Stomach (tissue), 9 donors: ENCODE data around the gene FGF12. TPM values are rescaled to one million over a fixed set of nuclear protein-coding genes. Genes with fewer than 3 reads are reported as not detected.

ENCODE experiments used
- DNase-seq, 2 donors: peaks; one replicate each; pipeline versions ENCODE4 v3.0.0 to v3.0.0-alpha.2; 2013 to 2019
- H3K27ac ChIP-seq, 5 donors: fragments of 200-600 bp in 4 of 5; sonication (generic) in 4 of 5; one replicate each; pipeline ENCODE4 v1.5.1; 2013 to 2019; ENCODE audit warnings: mild to moderate bottlenecking in 1 of 5, moderate library complexity in 1 of 5
- H3K27me3 ChIP-seq, 3 donors: fragments of 200-600 bp; sonication (generic); one replicate each; pipeline ENCODE4 v1.5.1; 2017 to 2019; ENCODE audit warnings: mixed run types in 1 of 3
- H3K36me3 ChIP-seq, 4 donors: fragments of 200-600 bp; sonication (generic); 1 replicate in 3 of 4; 2 replicates in 1 of 4; pipeline ENCODE4 v1.5.1; 2016 to 2019
- H3K4me1 ChIP-seq, 4 donors: fragments of 200-600 bp; sonication (generic); one replicate each; pipeline ENCODE4 v1.5.1; 2016 to 2019
- H3K4me3 ChIP-seq, 4 donors: fragments of 200-600 bp; sonication (generic) in 3 of 4; one replicate each; pipeline ENCODE4 v1.5.1; 2016 to 2019; ENCODE audit warnings: mild to moderate bottlenecking in 1 of 4
- H3K9me3 ChIP-seq, 4 donors: fragments of 200-600 bp; sonication (generic); one replicate each; pipeline ENCODE4 v1.5.1; 2016 to 2019
- CTCF ChIP-seq, 7 experiments: fragments of 450-650 bp in 4 of 7; fragments of 200-600 bp in 3 of 7; sonication (generic) in 3 of 7; IDR thresholded peaks; one replicate each; pipeline ENCODE4 v1.5.1; 2016 to 2019; ENCODE audit warnings: antibody characterized with exemption in 7 of 7, control low read depth in 2 of 7, mild to moderate bottlenecking in 1 of 7
- EP300 ChIP-seq: sonication (generic); formaldehyde crosslinking; IDR thresholded peaks from one replicate; pipeline ENCODE4 v1.6.1; 2017; ENCODE audit warnings: antibody characterized with exemption
- POLR2A ChIP-seq, 4 donors: fragments of 450-650 bp; IDR thresholded peaks; one replicate each; pipeline ENCODE4 v1.6.1; 2016; ENCODE audit warnings: antibody characterized with exemption in 4 of 4, control low read depth in 2 of 4, mild to moderate bottlenecking in 1 of 4, moderate library complexity in 1 of 4
- POLR2AphosphoS5 ChIP-seq, 3 donors: sonication (generic); formaldehyde crosslinking; IDR thresholded peaks; one replicate each; pipeline ENCODE4 v1.6.1; 2016; ENCODE audit warnings: antibody characterized with exemption in 3 of 3
- WGBS, 5 donors: extraction: QIAGEN DNeasy Blood & Tissue Kit in 3 of 5; methylation state at CpG; one replicate each; pipeline versions ENCODE4 v1.1.5 to v1.1.7; 2013 to 2018; 5-methylcytosine and 5-hydroxymethylcytosine counted together
- intact Hi-C: fragments of 100-400 bp; cut with DNase I; formaldehyde crosslinking; loops from one replicate; pipeline ENCODE4 v1.15.1; 2023; ENCODE audit warnings: low total_unique reads
- polyA plus RNA-seq, 3 donors: library from polyadenylated mRNA; stranded (reverse); fragments of 200-250 nt; gene quantifications; one replicate each; pipeline ENCODE4 v1.2.3, GENCODE V29; 2013
- total RNA-seq, 5 donors: library from RNA; depleted of rRNA; stranded (reverse); fragments of >200 nt; gene quantifications; one replicate each; pipeline versions ENCODE4 v1.1.0 to v1.2.3, GENCODE V29; 2014 to 2016
- donor health status: healthy with polysubstance abuse.
- donor health status: Bipolar disorder and iron deficiency.
- donor health status: healthy.

The FGF12 gene
- total and polyA plus RNA-seq, 8 donors = 0.45 to 5.0 (median 0.88) TPM; not detected in 1

DNA sequence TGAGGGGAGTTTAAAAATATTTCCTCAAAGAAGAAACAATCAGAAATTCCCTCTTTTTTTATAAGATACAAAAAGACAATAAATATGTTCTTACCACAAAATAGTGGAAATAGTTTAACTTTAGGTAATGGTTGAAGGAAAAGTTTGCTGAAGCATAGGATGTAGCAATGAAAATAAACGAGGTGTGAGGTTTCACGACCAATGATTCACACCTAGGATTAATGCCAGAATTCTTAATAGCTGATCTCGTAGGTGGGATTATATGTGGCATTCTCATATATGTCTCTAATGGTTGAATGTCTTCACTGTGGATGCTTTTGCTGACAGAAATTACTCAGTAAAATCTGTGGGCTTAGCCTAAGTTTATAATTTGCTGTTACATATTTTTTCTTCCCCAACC lies 467.7 kb downstream of the FGF12 start:
- H3K4me3 ChIP-seq = no peak overlapping the region
- no peak overlapping the region for H3K27ac ChIP-seq
- H3K36me3 ChIP-seq = no peaks in the 10 kb centered on the region
- no peaks in the 10 kb centered on the region for H3K9me3 ChIP-seq
- H3K27me3 ChIP-seq = no peaks in the 10 kb centered on the region
- WGBS, 5 donors = 61 to 76% (median 72%) methylated on average over 3 of the region's 3 CpGs
- DNase-seq = no peak
- no peaks in the 10 kb centered on the region for H3K4me1 ChIP-seq
- intact Hi-C loops = no loop called here
- no peak for TF ChIP-seq POLR2A (IDR thresholded peaks at IDR 0.05)
- TF ChIP-seq CTCF (IDR thresholded peaks at IDR 0.05) = no peak
- no peak for TF ChIP-seq POLR2AphosphoS5 (IDR thresholded peaks at IDR 0.05)
- TF ChIP-seq EP300 = no peak

DNA sequence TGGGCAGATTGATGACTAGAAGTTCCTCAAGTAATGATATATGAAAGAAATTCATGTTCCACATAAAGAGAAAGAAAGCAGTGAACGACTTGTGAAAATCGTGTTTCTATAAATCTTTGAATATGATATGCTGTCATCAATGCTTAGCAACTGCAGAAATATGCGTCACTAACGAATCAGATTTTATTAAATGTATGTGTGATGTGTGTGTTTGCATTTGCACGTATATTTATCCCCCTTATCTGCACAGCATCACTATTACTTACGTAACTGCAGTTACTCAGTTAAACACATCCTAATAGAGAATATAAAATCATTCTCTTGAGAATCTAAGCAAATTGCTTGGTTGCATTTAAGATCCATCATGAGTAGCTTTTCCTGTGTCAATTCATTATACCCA lies 468.6 kb downstream of the FGF12 start:
- no peak overlapping the region for H3K27ac ChIP-seq
- intact Hi-C loops = no loop called here
- no peaks in the 10 kb centered on the region for H3K4me1 ChIP-seq
- TF ChIP-seq EP300 (no peak), POLR2AphosphoS5 (IDR thresholded peaks at IDR 0.05) (no peak), CTCF (IDR thresholded peaks at IDR 0.05) (no peak), POLR2A (IDR thresholded peaks at IDR 0.05) (no peak)
- no peaks in the 10 kb centered on the region for H3K36me3 ChIP-seq
- no peaks in the 10 kb centered on the region for H3K27me3 ChIP-seq
- no peaks in the 10 kb centered on the region for H3K9me3 ChIP-seq
- DNase-seq = no peak
- 71 to 86% (median 79%) methylated on average over 6 of the region's 6 CpGs for WGBS, 5 donors
- no peak overlapping the region for H3K4me3 ChIP-seq

DNA sequence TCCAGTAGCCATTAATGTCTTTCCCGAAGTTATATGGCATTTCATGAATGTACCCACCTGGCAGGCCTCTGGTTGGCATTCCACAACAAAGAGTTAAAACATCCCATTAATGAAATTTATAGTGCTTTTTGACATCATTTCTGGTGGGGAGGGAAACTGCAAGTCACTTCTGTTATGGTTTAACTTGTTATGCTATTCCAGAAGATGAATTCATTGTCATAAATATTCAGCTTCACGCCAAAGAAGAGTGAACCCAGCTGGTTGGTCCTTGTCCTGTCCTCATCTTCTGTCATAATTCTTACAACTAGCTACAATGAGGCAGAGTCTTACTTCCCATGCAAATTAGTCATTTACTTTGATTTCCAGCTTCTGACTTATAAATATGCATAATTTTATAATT lies 471.5 kb downstream of the FGF12 start:
- TF ChIP-seq POLR2AphosphoS5 (IDR thresholded peaks at IDR 0.05) = no peak
- no peak for TF ChIP-seq EP300
- TF ChIP-seq POLR2A (IDR thresholded peaks at IDR 0.05) = no peak
- TF ChIP-seq CTCF (IDR thresholded peaks at IDR 0.05) = no peak
- Histone ChIP-seq H3K36me3 (no peaks in the 10 kb centered on the region), H3K4me1 (no peaks in the 10 kb centered on the region), H3K9me3 (no peaks in the 10 kb centered on the region), H3K4me3 (no peak overlapping the region), H3K27me3 (no peaks in the 10 kb centered on the region), H3K27ac (no peak overlapping the region)
- 72 to 86% (median 81%) methylated on average over 2 of the region's 2 CpGs for WGBS, 5 donors
- intact Hi-C loops = no loop called here
- DNase-seq = no peak

DNA sequence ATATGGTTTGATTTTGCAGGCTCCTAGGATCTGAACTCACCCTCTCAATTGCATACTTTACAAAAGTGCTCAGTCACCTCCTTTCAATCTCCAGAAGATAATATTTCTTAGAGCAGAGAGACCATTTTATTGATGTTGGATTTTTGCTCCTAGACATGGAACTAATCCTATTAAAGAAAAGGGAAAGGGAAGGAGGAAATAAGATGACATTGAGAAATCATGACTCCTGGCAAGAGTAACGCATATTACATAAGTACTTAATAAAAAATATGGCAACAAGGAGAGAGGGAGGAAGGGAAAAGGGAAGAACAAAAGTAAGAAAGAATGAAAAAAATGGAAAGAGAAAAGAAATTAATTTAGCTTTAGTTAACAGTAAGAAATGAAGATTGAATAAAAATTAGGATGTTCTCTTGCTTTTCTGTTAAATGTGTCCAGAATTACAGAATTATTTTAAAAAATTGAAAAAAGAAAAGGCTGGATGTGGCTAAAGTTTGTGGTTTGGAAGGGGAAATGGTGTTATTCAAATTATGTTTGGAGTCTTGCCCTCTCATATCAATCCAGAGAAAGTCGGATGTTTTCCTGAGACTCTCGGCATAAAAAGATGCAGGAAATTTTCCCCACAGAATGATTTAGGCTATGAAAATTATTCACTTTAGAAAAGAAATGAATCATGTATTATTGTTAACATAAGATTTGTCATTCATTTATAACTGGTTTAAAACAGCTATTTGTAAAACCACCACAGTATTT lies 474.0 kb downstream of the FGF12 start:
- Histone ChIP-seq H3K4me1 (no peaks in the 10 kb centered on the region), H3K27me3 (no peaks in the 10 kb centered on the region), H3K27ac (no peak overlapping the region), H3K36me3 (no peaks in the 10 kb centered on the region), H3K9me3 (no peaks in the 10 kb centered on the region), H3K4me3 (no peak overlapping the region)
- intact Hi-C loops = no loop called here
- DNase-seq = peak in 1 of 2 donors; percentile 6
- TF ChIP-seq CTCF (IDR thresholded peaks at IDR 0.05) (no peak), POLR2A (IDR thresholded peaks at IDR 0.05) (no peak), EP300 (no peak), POLR2AphosphoS5 (IDR thresholded peaks at IDR 0.05) (no peak)
- WGBS, 5 donors = 44 to 75% (median 65%) methylated on average over 3 of the region's 3 CpGs
